SK-N-MC (cell line): ENCODE results near the gene TXNDC17.

Experiments used
- EZH2 ChIP-seq: fragments of 200-600 bp; sonication (generic); IDR thresholded peaks from one replicate; pipeline ENCODE4 v1.6.1; 2017; ENCODE audit warnings: antibody characterized with exemption
- POLR2AphosphoS5 ChIP-seq: IDR thresholded peaks from 2 replicates; pipeline ENCODE4 v1.6.1; 2012; ENCODE audit warnings: mild to moderate bottlenecking, low read depth, low read length, borderline replicate concordance

DNA sequence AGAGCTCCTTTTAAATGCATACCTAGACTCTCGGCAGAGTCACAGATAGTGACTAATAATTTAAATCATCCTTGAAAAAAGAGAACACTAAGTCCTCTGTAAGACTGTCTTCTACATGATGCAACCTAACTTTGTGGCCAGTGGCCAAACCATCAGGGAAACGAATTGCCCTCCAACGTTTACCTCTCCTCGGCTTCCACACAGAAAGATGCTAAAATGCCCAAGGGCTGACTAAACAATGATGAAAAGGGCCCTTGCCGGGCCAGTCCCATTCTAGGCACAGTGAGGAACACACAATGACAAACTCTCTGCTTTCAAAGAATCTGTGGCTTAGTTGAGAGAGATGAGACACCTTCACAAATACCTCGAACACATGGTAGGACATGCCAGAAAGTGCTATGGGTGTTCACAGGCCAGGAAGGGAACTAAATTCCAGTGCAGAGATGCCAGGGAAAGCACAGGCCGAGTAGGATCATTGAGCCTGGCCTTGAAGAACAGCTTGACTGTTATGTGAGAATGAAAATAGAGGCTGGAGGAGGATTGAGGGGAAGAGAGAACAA, 49.2 kb upstream of the TXNDC17 start:
- TF ChIP-seq EZH2 (no peak), POLR2AphosphoS5 (no peak)
